ENCODE data around the gene TCF15. TPM values are rescaled to one million over a fixed set of nuclear protein-coding genes. Genes with fewer than 3 reads are reported as not detected.

Gene TCF15
- total and polyA plus RNA-seq, 2 of the 8 experiments (the other 6 are each of a cell fraction or from before 2014, with no cell fraction given) = 3.7 to 6.9 TPM

- no peak for TF ChIP-seq CHD7 (IDR thresholded peaks at IDR 0.05; ENCODE audit: insufficient replicate concordance, low read length)
- no peak for TF ChIP-seq SIRT6 (IDR thresholded peaks at IDR 0.05; ENCODE audit: low read length)
- TF ChIP-seq ASH2L (IDR thresholded peaks at IDR 0.05; ENCODE audit: low read length) = no peak
- no peak for TF ChIP-seq EP300 (IDR thresholded peaks at IDR 0.05; ENCODE audit: borderline replicate concordance in 1 of 2, low read depth in 2 of 2, low read length in 2 of 2)
- no peak for TF ChIP-seq SIN3A (conservative IDR thresholded peaks at IDR 0.05 in 1 of 2, IDR thresholded peaks at IDR 0.05 in 1 of 2; ENCODE audit: low read depth in 1 of 2, low read length in 2 of 2)
- no peak for TF ChIP-seq CBX5 (IDR thresholded peaks at IDR 0.05; ENCODE audit: low read depth, low read length)
- TF ChIP-seq CTBP2 (IDR thresholded peaks at IDR 0.05; ENCODE audit: borderline replicate concordance, insufficient read depth, insufficient read length, low read length) = no peak
- TF ChIP-seq RNF2 (IDR thresholded peaks at IDR 0.05; ENCODE audit: borderline replicate concordance, low read depth, low read length, missing control alignments, poor library complexity, severe bottlenecking) = no peak
- no peak for TF ChIP-seq SP1 (IDR thresholded peaks at IDR 0.05; ENCODE audit: low read depth, low read length)
- TF ChIP-seq GABPA (IDR thresholded peaks at IDR 0.05; ENCODE audit: borderline replicate concordance, insufficient read depth, low read length) = no peak
- TF ChIP-seq MAX (IDR thresholded peaks at IDR 0.05) = no peak
These were observed 12.9 kb upstream of the TCF15 start (continued) for GRCh38 chr20:623021-623420.

Data from H1 (cell line).